Measurements from ENCODE around the gene ROS1. TPM values are rescaled to one million over a fixed set of nuclear protein-coding genes. Genes with fewer than 3 reads are reported as not detected.

Gene ROS1
- under 0.01 TPM in 2 replicates for total RNA-seq

GRCh38 chr6:117425431-117426153 lies at the start of gene ROS1:
TSS of gene ROS1 (minus strand) at chr6:117425942. CDS start at chr6:117425656, 286 bp downstream.

GRCh38 chr6:117265410-117266256 lies 160.1 kb downstream of the ROS1 start, which contains the start of gene VGLL2:
TSS of gene VGLL2 (plus strand) at chr6:117265558. CDS start at chr6:117265764, 206 bp downstream.

Small RNA genes lying within 50 kb of the gene (small RNA-seq; reads per million reads assigned to genes)
- gene RN7SKP18 (ENCODE audit: low replicate concordance) (not detected), gene RNU6-253P (ENCODE audit: low replicate concordance) (0.13 reads per million)

Other genes starting within 250 kb of the ROS1 start
- not detected in 2 replicates for gene VGLL2, start 160.4 kb downstream of the ROS1 start, total RNA-seq
- 25.6 and 92.9 TPM in 2 replicates for gene DCBLD1, start 56.7 kb upstream of the ROS1 start, total RNA-seq
- gene GOPC, start 176.6 kb upstream of the ROS1 start, total RNA-seq: 35.5 and 46.8 TPM in 2 replicates
- gene NUS1, start 249.5 kb upstream of the ROS1 start, total RNA-seq: 21.2 and 40.5 TPM in 2 replicates

All from placental pericyte (primary cell).